ENCODE results near the gene HHAT.

GRCh38 chr1:210311726-210312493 is 16.8 kb upstream of the HHAT start:
- TF ChIP-seq JUND (IDR thresholded peaks at IDR 0.05; ENCODE audit: borderline replicate concordance, low read depth, low read length) = no peak
- TF ChIP-seq JUND (tag; IDR thresholded peaks at IDR 0.05; ENCODE audit: borderline replicate concordance, low read depth, low read length) = no peak
- TF ChIP-seq ZNF174 (CRISPR knock-in tag; IDR thresholded peaks at IDR 0.05) = no peak
- TF ChIP-seq BRD9 (IDR thresholded peaks at IDR 0.05; ENCODE audit: low read depth, partially characterized antibody) = no peak
- no peak for TF ChIP-seq ZNF212 (CRISPR knock-in tag; IDR thresholded peaks at IDR 0.05)
- TF ChIP-seq ZNF644 (tag; IDR thresholded peaks at IDR 0.05; ENCODE audit: low read depth) = no peak
- TF ChIP-seq ARNT (IDR thresholded peaks at IDR 0.05) = no peak
- TF ChIP-seq RCOR1 (IDR thresholded peaks at IDR 0.05; ENCODE audit: borderline replicate concordance in 1 of 2, low read depth in 2 of 2, low read length in 2 of 2) = no peak
- no peak for TF ChIP-seq HNRNPK (IDR thresholded peaks at IDR 0.05; ENCODE audit: low read depth, low read length, poor library complexity, severe bottlenecking)
- TF ChIP-seq HES1 (IDR thresholded peaks at IDR 0.05; ENCODE audit: low read depth) = no peak
